Esophagus (tissue), 2 donors: Measurements from ENCODE around the gene ODAD3. TPM values are rescaled to one million over a fixed set of nuclear protein-coding genes. Genes with fewer than 3 reads are reported as not detected.

Source experiments
- H3K27ac ChIP-seq, 2 donors: one replicate each; pipeline ENCODE4 v1.5.1; 2013; ENCODE audit warnings: low read depth in 2 of 2, mild to moderate bottlenecking in 2 of 2, inconsistent platforms in 1 of 2, low read length in 1 of 2, moderate library complexity in 1 of 2
- H3K27me3 ChIP-seq, 2 donors: one replicate each; pipeline ENCODE4 v1.6.1; 2013; ENCODE audit warnings: low read length in 2 of 2, control low read depth in 1 of 2, mild to moderate bottlenecking in 1 of 2; ENCODE audit not compliant: insufficient read depth in 2 of 2, control insufficient read depth in 1 of 2
- H3K36me3 ChIP-seq, 2 donors: one replicate each; pipeline ENCODE4 v1.6.1; 2013; ENCODE audit warnings: low read length in 1 of 2; ENCODE audit not compliant: control insufficient read depth in 2 of 2, insufficient read depth in 2 of 2
- H3K4me1 ChIP-seq, 2 donors: one replicate each; pipeline ENCODE4 v1.6.1; 2013; ENCODE audit warnings: low read length in 1 of 2; ENCODE audit not compliant: control insufficient read depth in 2 of 2, insufficient read depth in 2 of 2
- H3K4me3 ChIP-seq, 2 donors: one replicate each; pipeline ENCODE4 v1.5.1; 2013; ENCODE audit warnings: low read length in 2 of 2, mild to moderate bottlenecking in 2 of 2, low read depth in 1 of 2, moderate library complexity in 1 of 2
- H3K9me3 ChIP-seq, 2 donors: one replicate each; pipeline ENCODE4 v1.6.1; 2013; ENCODE audit warnings: mild to moderate bottlenecking in 2 of 2, low read depth in 1 of 2, low read length in 1 of 2, moderate library complexity in 1 of 2; ENCODE audit not compliant: control insufficient read depth in 2 of 2, insufficient read depth in 1 of 2
- WGBS, 2 donors: extraction: QIAGEN DNeasy Blood & Tissue Kit; methylation state at CpG; one replicate each; pipeline ENCODE4 v1.1.7; 2013; 5-methylcytosine and 5-hydroxymethylcytosine counted together
- polyA plus RNA-seq, 2 donors: library from polyadenylated mRNA; stranded (reverse); fragments of 200-250 nt; gene quantifications; one replicate each; pipeline ENCODE4 v1.2.3, GENCODE V29; 2013
- donor health status: healthy with polysubstance abuse.
- donor health status: Bipolar disorder and iron deficiency.

The ODAD3 gene
- polyA plus RNA-seq, 2 donors, result 0.06 to 0.20 TPM

GRCh38 chr19:11397089-11397610 lies 37.8 kb downstream of the ODAD3 start:
- H3K4me3 ChIP-seq, result no peak overlapping the region
- WGBS, 2 donors, result 90 to 92% methylated on average over 22 of the region's 22 CpGs
- no peak overlapping the region for H3K27ac ChIP-seq
- no peaks in the 10 kb centered on the region for H3K9me3 ChIP-seq
- no peaks in the 10 kb centered on the region for H3K4me1 ChIP-seq
- H3K27me3 ChIP-seq, result no peaks in the 10 kb centered on the region
- no peaks in the 10 kb centered on the region for H3K36me3 ChIP-seq

- no peaks in the 10 kb centered on the region for H3K27me3 ChIP-seq
- 74 to 83% methylated on average over 4 of the region's 4 CpGs for WGBS, 2 donors
- no peak overlapping the region for H3K4me3 ChIP-seq
- no peaks in the 10 kb centered on the region for H3K9me3 ChIP-seq
- H3K36me3 ChIP-seq, result no peaks in the 10 kb centered on the region
- no peak overlapping the region for H3K27ac ChIP-seq
- no peaks in the 10 kb centered on the region for H3K4me1 ChIP-seq
These were observed 43.8 kb downstream of the ODAD3 start for GRCh38 chr19:11390933-11391680.

- H3K27me3 ChIP-seq, result no peaks in the 10 kb centered on the region
- H3K9me3 ChIP-seq, result no peaks in the 10 kb centered on the region
- WGBS, 2 donors, result 93 to 98% methylated on average over 2 of the region's 2 CpGs
- H3K27ac ChIP-seq, result no peak overlapping the region
- H3K4me3 ChIP-seq, result no peak overlapping the region
- H3K36me3 ChIP-seq, result no peaks in the 10 kb centered on the region
- no peaks in the 10 kb centered on the region for H3K4me1 ChIP-seq
These were observed 44.6 kb downstream of the ODAD3 start for GRCh38 chr19:11390359-11390758.

GRCh38 chr19:11387162-11388034 lies 47.5 kb downstream of the ODAD3 start:
- WGBS, 2 donors, result 68 to 70% methylated on average over 19 of the region's 19 CpGs
- H3K9me3 ChIP-seq, result no peaks in the 10 kb centered on the region
- peaks cover 0 to 7% of the 10 kb centered on the region in 2 donors for H3K27me3 ChIP-seq
- H3K36me3 ChIP-seq, result no peaks in the 10 kb centered on the region
- no peak overlapping the region for H3K4me3 ChIP-seq
- no peak overlapping the region for H3K27ac ChIP-seq
- peaks cover 5 to 6% of the 10 kb centered on the region in 2 donors for H3K4me1 ChIP-seq

GRCh38 chr19:11384778-11385129 lies 50.2 kb downstream of the ODAD3 start:
- 88 to 91% methylated on average over 5 of the region's 5 CpGs for WGBS, 2 donors
- Histone ChIP-seq H3K4me3 (no peak overlapping the region), H3K36me3 (no peaks in the 10 kb centered on the region), H3K4me1 (peaks cover 9 to 12% of the 10 kb centered on the region in 2 donors), H3K9me3 (no peaks in the 10 kb centered on the region), H3K27me3 (peaks cover 0 to 7% of the 10 kb centered on the region in 2 donors), H3K27ac (no peak overlapping the region)

DNA sequence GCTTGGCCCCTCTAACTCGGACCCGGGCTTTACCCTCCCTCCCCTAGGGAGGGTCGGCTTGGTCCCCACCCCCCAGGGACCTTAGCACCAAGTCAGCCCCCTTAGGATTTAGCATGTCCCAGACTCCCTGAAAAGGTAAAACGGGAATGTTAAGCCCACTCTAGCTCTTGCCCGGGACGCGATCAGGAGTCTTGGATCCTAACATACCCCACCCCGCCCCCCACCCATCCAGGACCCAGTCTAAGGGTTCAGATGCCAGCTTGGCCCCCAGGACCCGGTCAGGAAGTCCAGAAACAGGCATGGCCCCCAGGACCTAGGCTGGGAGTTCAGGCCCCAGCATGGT lies 51.2 kb downstream of the ODAD3 start:
- Histone ChIP-seq H3K4me3 (peak overlapping the region in 1 of 2 donors; percentile 14), H3K9me3 (no peaks in the 10 kb centered on the region), H3K27ac (no peak overlapping the region), H3K36me3 (no peaks in the 10 kb centered on the region), H3K27me3 (peaks cover 0 to 7% of the 10 kb centered on the region in 2 donors), H3K4me1 (peaks cover 9 to 12% of the 10 kb centered on the region in 2 donors)
- 3% methylated on average over 9 of the region's 9 CpGs for WGBS, 2 donors

DNA sequence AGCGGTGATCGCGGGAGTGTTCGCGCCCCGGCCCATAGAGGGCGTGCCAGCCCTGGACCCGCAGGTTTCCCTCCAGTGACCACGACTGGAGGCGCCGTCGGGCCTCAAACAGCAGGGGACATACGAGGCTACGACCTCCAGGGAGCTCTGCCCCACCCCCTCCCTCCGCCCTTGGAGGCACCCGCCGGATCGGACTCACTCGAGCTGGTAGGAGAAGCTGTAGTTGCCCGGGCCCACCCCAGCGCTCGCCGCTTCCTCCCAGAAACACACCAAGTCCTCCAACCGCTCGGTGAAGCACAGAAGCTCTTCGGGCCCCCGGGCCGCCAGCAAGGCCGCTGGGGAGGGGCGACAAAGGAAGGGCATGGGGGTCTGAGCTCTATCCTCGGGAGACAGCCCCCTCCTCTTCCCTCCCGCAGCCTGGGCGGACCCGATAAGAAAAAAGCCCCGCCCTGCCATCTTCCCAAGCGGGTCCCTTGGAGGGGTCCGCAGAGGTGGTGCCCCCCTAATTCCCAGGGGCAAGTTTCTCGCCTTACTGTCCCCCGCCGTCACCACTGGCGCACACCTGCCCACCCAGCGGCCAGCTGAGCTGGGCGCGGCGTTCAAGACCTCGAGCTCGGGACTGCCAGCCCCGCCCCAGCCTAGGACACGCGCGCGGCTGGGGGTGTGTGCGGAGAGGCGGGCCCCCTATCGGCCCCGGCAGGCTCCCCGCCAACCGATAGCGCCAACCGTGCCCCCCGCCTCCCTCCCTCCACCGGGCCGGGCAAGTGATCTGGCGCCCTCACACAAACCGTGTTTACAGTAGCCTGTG lies 51.8 kb downstream of the ODAD3 start:
- Histone ChIP-seq H3K9me3 (no peaks in the 10 kb centered on the region), H3K27ac (no peak overlapping the region), H3K4me1 (peaks cover 13 to 17% of the 10 kb centered on the region in 2 donors), H3K4me3 (peak overlapping the region; percentile 4 to 14), H3K36me3 (peaks cover 0 to 4% of the 10 kb centered on the region in 2 donors), H3K27me3 (peaks cover 0 to 7% of the 10 kb centered on the region in 2 donors)
- whole genome bisulfite sequencing, 2 donors, result 1% methylated on average over 62 to 65 of the region's 65 CpGs

GRCh38 chr19:11380653-11381537 lies 54.0 kb downstream of the ODAD3 start:
- Histone ChIP-seq H3K27ac (peak overlapping the region; percentile 77 to 87), H3K36me3 (peaks cover 0 to 4% of the 10 kb centered on the region in 2 donors), H3K9me3 (no peaks in the 10 kb centered on the region), H3K4me1 (peaks cover 15 to 24% of the 10 kb centered on the region in 2 donors), H3K27me3 (peaks cover 0 to 7% of the 10 kb centered on the region in 2 donors), H3K4me3 (peak overlapping the region; percentile 44 to 50)
- WGBS, 2 donors, result 1 to 2% methylated on average over 54 of the region's 54 CpGs
